Endothelial cell of umbilical vein (primary cell): ENCODE measurements around the gene TEX48. TPM values are rescaled to one million over a fixed set of nuclear protein-coding genes. Genes with fewer than 3 reads are reported as not detected.

Source experiments
- BruUV-seq: library from RNA; stranded (reverse); fragments of 400-500 nt; replicated peaks from 2 replicates; lab custom pipeline; 2021; lab: Mats Ljungman, UMichigan
- CTCF ChIA-PET: fragments of 300-600, 350-600 bp; sonication (Branson Sonifier 250); formaldehyde crosslinking; loops from one replicate; lab custom pipeline; 2021; ENCODE audit warnings: antibody characterized with exemption, inconsistent platforms; lab: Charles Lee
- POLR2A ChIA-PET: fragments of 300-600, 350-600 bp; sonication (Branson Sonifier 250); formaldehyde crosslinking; loops from one replicate; lab custom pipeline; 2021; ENCODE audit warnings: antibody characterized with exemption, inconsistent platforms; lab: Charles Lee
- DNase-seq: peaks from one replicate; pipeline ENCODE4 v3.0.0-alpha.2; 2011; ENCODE audit warnings: low read depth, low spot score
- FAIRE-seq: peaks from 2 replicates; lab custom pipeline; 2011; peaks lifted over from hg19 to GRCh38; lab: Jason Lieb, UNC
- H2AFZ ChIP-seq: 2 replicates; pipeline ENCODE4 v1.6.0; 2012; ENCODE audit warnings: low read depth, low read length, control low read depth, inconsistent platforms
- H3K27ac ChIP-seq: 2 replicates; pipeline ENCODE4 v1.5.1; 2011; ENCODE audit warnings: low read depth, mild to moderate bottlenecking, control low read depth, low read length, moderate library complexity; ENCODE audit not compliant: insufficient read depth
- H3K27me3 ChIP-seq, 2 experiments: 2 replicates each; pipeline versions ENCODE4 v1.6.0 to v1.6.1; 2011; ENCODE audit warnings: low read length in 2 of 2, mixed read lengths in 1 of 2; ENCODE audit not compliant: control insufficient read depth in 2 of 2, insufficient read depth in 2 of 2
- H3K36me3 ChIP-seq, 2 experiments: 2 replicates in 1 of 2; 3 replicates in 1 of 2; pipeline ENCODE4 v1.5.1; 2011; ENCODE audit warnings: low read length in 2 of 2, mild to moderate bottlenecking in 1 of 2, moderate library complexity in 1 of 2; ENCODE audit not compliant: control insufficient read depth in 2 of 2, insufficient read depth in 2 of 2; ENCODE audit errors: extremely low read depth in 1 of 2
- H3K4me1 ChIP-seq: 3 replicates; pipeline ENCODE4 v1.5.1; 2011; ENCODE audit warnings: mild to moderate bottlenecking, low read length; ENCODE audit not compliant: control insufficient read depth, insufficient read depth; ENCODE audit errors: extremely low read depth
- H3K4me2 ChIP-seq: 2 replicates; pipeline ENCODE4 v1.6.1; 2011; ENCODE audit warnings: low read length, control low read depth, mixed read lengths; ENCODE audit not compliant: insufficient read depth
- H3K4me3 ChIP-seq, 3 experiments: fragments of 200-600 bp in 1 of 3; sonication (generic), shearing (Covaris generic) in 1 of 3; replicated peaks in 1 of 3; 2 replicates each; pipeline ENCODE4 v1.5.1; 2011 to 2016; ENCODE audit warnings: control low read depth in 3 of 3, low read length in 3 of 3, mild to moderate bottlenecking in 2 of 3, inconsistent platforms in 1 of 3, low read depth in 1 of 3, moderate library complexity in 1 of 3; ENCODE audit not compliant: insufficient read depth in 1 of 3
- H3K79me2 ChIP-seq: 2 replicates; pipeline ENCODE4 v1.6.0; 2012; ENCODE audit warnings: low read length, inconsistent platforms; ENCODE audit not compliant: control insufficient read depth, insufficient read depth
- H3K9ac ChIP-seq: replicated peaks from 2 replicates; pipeline ENCODE3; 2011; ENCODE audit warnings: low read length, control low read depth; ENCODE audit not compliant: insufficient read depth; ENCODE audit errors: extremely low read depth
- H3K9me1 ChIP-seq: replicated peaks from 3 replicates; pipeline ENCODE4 v1.6.0; 2011; ENCODE audit warnings: mild to moderate bottlenecking, low read length; ENCODE audit not compliant: control insufficient read depth, insufficient read depth; ENCODE audit errors: extremely low read depth
- H3K9me3 ChIP-seq: replicated peaks from 2 replicates; pipeline ENCODE4 v1.5.1; 2012; ENCODE audit warnings: low read length, inconsistent platforms; ENCODE audit not compliant: control insufficient read depth, insufficient read depth
- H4K20me1 ChIP-seq: replicated peaks from 2 replicates; pipeline ENCODE3; 2011; ENCODE audit warnings: mild to moderate bottlenecking, low read length; ENCODE audit not compliant: control insufficient read depth, insufficient read depth; ENCODE audit errors: extremely low read depth
- EZH2 ChIP-seq: IDR thresholded peaks from 2 replicates; pipeline ENCODE4 v1.6.1; 2012; ENCODE audit warnings: borderline replicate concordance, low read depth, mild to moderate bottlenecking, moderate library complexity, low read length, inconsistent platforms; ENCODE audit not compliant: severe bottlenecking
- FOS ChIP-seq: IDR thresholded peaks from 2 replicates; pipeline ENCODE4 v1.6.1; 2011; ENCODE audit warnings: mild to moderate bottlenecking, low read length, moderate library complexity, borderline replicate concordance; ENCODE audit not compliant: insufficient read depth
- GATA2 ChIP-seq: IDR thresholded peaks from 2 replicates; pipeline ENCODE4 v1.7.0; 2011; ENCODE audit warnings: low read depth, mild to moderate bottlenecking, moderate library complexity, mixed read lengths, low read length; ENCODE audit not compliant: insufficient read length, insufficient read depth
- JUN ChIP-seq: IDR thresholded peaks from 2 replicates; pipeline ENCODE4 v1.6.1; 2011; ENCODE audit warnings: borderline replicate concordance, low read depth; ENCODE audit not compliant: insufficient read length, insufficient read depth
- MAX ChIP-seq: IDR thresholded peaks from 2 replicates; pipeline ENCODE4 v1.6.1; 2011; ENCODE audit not compliant: insufficient read depth, insufficient read length
- MYC ChIP-seq: IDR thresholded peaks from one replicate; pipeline ENCODE4 v1.6.1; 2011; ENCODE audit warnings: mild to moderate bottlenecking, low read depth, low read length
- POLR2A ChIP-seq: IDR thresholded peaks from 2 replicates; pipeline ENCODE4 v1.6.1; 2012; ENCODE audit warnings: low read depth, mild to moderate bottlenecking, control low read depth, low read length
- POLR2AphosphoS5 ChIP-seq: IDR thresholded peaks from 2 replicates; pipeline ENCODE4 v1.6.1; 2012; ENCODE audit warnings: low read depth, mild to moderate bottlenecking, control low read depth, low read length, moderate library complexity; ENCODE audit not compliant: insufficient read depth
- dilution Hi-C: fragments of 300-500 bp; cut with MboI; formaldehyde crosslinking; loops from one replicate; pipeline ENCODE4 v1.15.0; 2019; ENCODE audit warnings: low sequenced_read_pairs; ENCODE audit not compliant: extremely low pct_ligation_motif_present
- intact Hi-C: fragments of 100-400 bp; cut with micrococcal nuclease; formaldehyde crosslinking; loops from one replicate; pipeline ENCODE4 v1.10.0; 2022
- polyA plus RNA-seq, 4 experiments: library from polyadenylated mRNA; depleted of rRNA in 3 of 4; stranded (reverse) in 3 of 4; unstranded in 1 of 4; fragments of >200 nt; gene quantifications; 2 replicates each; pipeline versions ENCODE4 v1.2.1 to v1.2.3, GENCODE V29; 2011 to 2012; ENCODE audit warnings: missing spikeins in 1 of 4
- total RNA-seq: library from RNA; stranded (reverse); gene quantifications from 2 replicates; pipeline ENCODE4 v1.2.3, GENCODE V29; 2021
- TF ChIP-seq, protein P1 (sequence below), 2 donors: IDR thresholded peaks; 1 replicate in 1 of 2; 2 replicates in 1 of 2; pipeline ENCODE4 v1.5.1; 2011; ENCODE audit warnings: low read length in 2 of 2, mild to moderate bottlenecking in 2 of 2, moderate library complexity in 2 of 2, control low read depth in 1 of 2, inconsistent platforms in 1 of 2, low read depth in 1 of 2; ENCODE audit not compliant: insufficient read depth in 1 of 2; ENCODE audit errors: extremely low read depth in 1 of 2

Gene TEX48
- total and polyA plus RNA-seq, 2 donors (not counting 3 experiments of a cell fraction or from before 2014, with no cell fraction given), result not detected

GRCh38 chr9:114674798-114675540 is 7.0 kb downstream of the TEX48 start:
- BruUV-seq, result no TSS peak
- Histone ChIP-seq H2AFZ (no peak overlapping the region), H3K9ac (no peak overlapping the region), H3K4me1 (peaks cover 23% of the 10 kb centered on the region), H3K4me3 (no peak overlapping the region), H3K27me3 (peaks cover 0 to 3% of the 10 kb centered on the region in 2 experiments), H3K79me2 (no peaks in the 10 kb centered on the region), H3K4me2 (no peak overlapping the region), H3K9me1 (no peaks in the 10 kb centered on the region), H3K9me3 (no peaks in the 10 kb centered on the region), H4K20me1 (no peaks in the 10 kb centered on the region), H3K36me3 (no peaks in the 10 kb centered on the region), H3K27ac (no peak overlapping the region)
- ChIA-PET POLR2A (interaction anchor here (0.9 kb wide), 1 partner anchor 88 kb away, joined by 3 read pairs; the partner anchor contains the start of gene ATP6V1G1), CTCF (interaction anchor here (0.7 to 15.3 kb wide), 6 partner anchors 13 to 1405 kb away, joined by 3 to 270 read pairs (median 4); no protein-coding TSS in a partner anchor)
- DNase-seq, result no peak
- FAIRE-seq, result no peak
- TF ChIP-seq POLR2A (no peak), MYC (no peak), FOS (no peak), EZH2 (no peak), POLR2AphosphoS5 (no peak), MAX (no peak), GATA2 (no peak), JUN (no peak)
- TF ChIP-seq, protein P1, sequence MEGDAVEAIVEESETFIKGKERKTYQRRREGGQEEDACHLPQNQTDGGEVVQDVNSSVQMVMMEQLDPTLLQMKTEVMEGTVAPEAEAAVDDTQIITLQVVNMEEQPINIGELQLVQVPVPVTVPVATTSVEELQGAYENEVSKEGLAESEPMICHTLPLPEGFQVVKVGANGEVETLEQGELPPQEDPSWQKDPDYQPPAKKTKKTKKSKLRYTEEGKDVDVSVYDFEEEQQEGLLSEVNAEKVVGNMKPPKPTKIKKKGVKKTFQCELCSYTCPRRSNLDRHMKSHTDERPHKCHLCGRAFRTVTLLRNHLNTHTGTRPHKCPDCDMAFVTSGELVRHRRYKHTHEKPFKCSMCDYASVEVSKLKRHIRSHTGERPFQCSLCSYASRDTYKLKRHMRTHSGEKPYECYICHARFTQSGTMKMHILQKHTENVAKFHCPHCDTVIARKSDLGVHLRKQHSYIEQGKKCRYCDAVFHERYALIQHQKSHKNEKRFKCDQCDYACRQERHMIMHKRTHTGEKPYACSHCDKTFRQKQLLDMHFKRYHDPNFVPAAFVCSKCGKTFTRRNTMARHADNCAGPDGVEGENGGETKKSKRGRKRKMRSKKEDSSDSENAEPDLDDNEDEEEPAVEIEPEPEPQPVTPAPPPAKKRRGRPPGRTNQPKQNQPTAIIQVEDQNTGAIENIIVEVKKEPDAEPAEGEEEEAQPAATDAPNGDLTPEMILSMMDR (IDR thresholded peaks at IDR 0.05; ENCODE audit: extremely low read depth in 1 of 2, insufficient read depth in 1 of 2, low read depth in 1 of 2, low read length in 2 of 2), result no peak
- intact Hi-C loops (no loop called here), dilution Hi-C loops (no loop called here)
